K562 (cell line): ENCODE results near the gene RNF4. TPM values are rescaled to one million over a fixed set of nuclear protein-coding genes. Genes with fewer than 3 reads are reported as not detected.

ENCODE experiments used
- ATF3 ChIP-seq, 2 experiments: fragments of 450-650 bp in 1 of 2; sonication (generic) in 1 of 2; formaldehyde crosslinking in 1 of 2; IDR thresholded peaks in 1 of 2; conservative IDR thresholded peaks in 1 of 2; 2 replicates each; pipeline versions ENCODE4 v1.6.1 to v1.8.1; 2016 to 2023; ENCODE audit warnings: mild to moderate bottlenecking in 2 of 2, moderate library complexity in 2 of 2, inconsistent platforms in 1 of 2, missing genetic modification reagents in 1 of 2
- CGGBP1 ChIP-seq: fragments of 250-450 bp; sonication (Bioruptor Pico); IDR thresholded peaks from 2 replicates; pipeline ENCODE4 v1.9.0; 2021; ENCODE audit warnings: mild to moderate bottlenecking
- CUX1 ChIP-seq: fragments of 200-800 bp; sonication (Bioruptor generic); IDR thresholded peaks from 2 replicates; pipeline ENCODE4 v1.6.1; 2016; ENCODE audit warnings: missing genetic modification characterization, missing compliant biosample characterization
- JUND ChIP-seq, 2 experiments: IDR thresholded peaks; 2 replicates in 1 of 2; 3 replicates in 1 of 2; pipeline ENCODE4 v1.6.1; 2011; ENCODE audit warnings: borderline replicate concordance in 2 of 2, low read depth in 2 of 2, low read length in 2 of 2, improper control_type of control experiment in 1 of 2, missing biosample characterization in 1 of 2, missing genetic modification characterization in 1 of 2, missing genetic modification reagents in 1 of 2
- USF2 ChIP-seq: sonication (generic); formaldehyde crosslinking; IDR thresholded peaks from 2 replicates; pipeline ENCODE4 v1.5.0; 2020; ENCODE audit warnings: missing genetic modification reagents
- polyA plus RNA-seq, 8 experiments: library from polyadenylated mRNA; depleted of rRNA in 4 of 8; stranded (reverse) in 5 of 8; unstranded in 3 of 8; fragments of >200 nt; fragmentation: Nextera tagmentation in 2 of 8; fragmentation: Illumina TruSeq in 1 of 8; extraction: Ambion mirVana in 2 of 8; extraction: Trizol in 1 of 8; gene quantifications; 2 replicates each; pipeline versions ENCODE4 v1.2.1 to v1.2.3, GENCODE V29; 2011 to 2014; ENCODE audit warnings: inconsistent platforms in 1 of 8, missing spikeins in 1 of 8
- total RNA-seq, 7 experiments: library from RNA; depleted of rRNA in 6 of 7; stranded (reverse); fragments of >200 nt in 6 of 7; fragmentation: Illumina TruSeq in 2 of 7; extraction: Trizol in 2 of 7; gene quantifications; 2 replicates each; pipeline versions ENCODE4 v1.2.1 to v1.2.3, GENCODE V29; 2011 to 2021; ENCODE audit warnings: low replicate concordance in 1 of 7

Gene RNF4
- total and polyA plus RNA-seq, 9 of the 15 experiments (the other 6 are each of a cell fraction or from before 2014, with no cell fraction given), result 19.2 to 59.3 (median 44.8) TPM

- TF ChIP-seq CUX1 (CRISPR knock-in tag) (no peak), CGGBP1 (CRISPR knock-in tag) (no peak), USF2 (CRISPR knock-in tag) (no peak), ATF3 (IDR thresholded peaks at IDR 0.05) (peak; percentile 30; the same call in 1 of the 2 replicates), ATF3 (CRISPR knock-in tag; conservative IDR thresholded peaks at IDR 0.05) (no peak), JUND (IDR thresholded peaks at IDR 0.05; ENCODE audit: borderline replicate concordance, low read depth, low read length) (0 out of 2 replicates have a peak, but pooled peaks have one; percentile 22), JUND (tag; IDR thresholded peaks at IDR 0.05; ENCODE audit: borderline replicate concordance, low read depth, low read length) (no peak)
Measured at GRCh38 chr4:2424581-2424980, 44.3 kb upstream of the RNF4 start (continued).
